Spleen (tissue), 11 donors: ENCODE data around the gene ARMC12. TPM values are rescaled to one million over a fixed set of nuclear protein-coding genes. Genes with fewer than 3 reads are reported as not detected.

Source experiments
- DNase-seq: peaks from one replicate; pipeline ENCODE4 v3.0.0-alpha.2; 2020
- H3K27ac ChIP-seq, 8 donors: fragments of 200-600 bp; sonication (generic) in 7 of 8; 1 replicate in 4 of 8; 2 replicates in 4 of 8; pipeline versions ENCODE4 v1.5.0 to v1.8.0; 2016 to 2021; ENCODE audit warnings: inconsistent platforms in 4 of 8, mild to moderate bottlenecking in 4 of 8, moderate library complexity in 1 of 8
- H3K27me3 ChIP-seq, 7 donors: fragments of 200-600 bp; sonication (generic) in 6 of 7; replicated peaks in 1 of 7; 1 replicate in 4 of 7; 2 replicates in 3 of 7; pipeline versions ENCODE4 v1.5.0 to v1.8.0; 2016 to 2021; ENCODE audit warnings: inconsistent platforms in 3 of 7, mild to moderate bottlenecking in 1 of 7
- H3K36me3 ChIP-seq, 6 donors: fragments of 200-600 bp; sonication (generic) in 5 of 6; 1 replicate in 4 of 6; 2 replicates in 2 of 6; pipeline versions ENCODE4 v1.5.0 to v1.8.0; 2016 to 2021; ENCODE audit warnings: inconsistent platforms in 2 of 6
- H3K4me1 ChIP-seq, 6 donors: fragments of 200-600 bp; sonication (generic) in 5 of 6; 1 replicate in 3 of 6; 2 replicates in 3 of 6; pipeline versions ENCODE4 v1.5.0 to v1.8.0; 2016 to 2021; ENCODE audit warnings: inconsistent platforms in 3 of 6
- H3K4me3 ChIP-seq, 8 donors: fragments of 200-600 bp; sonication (generic) in 7 of 8; 1 replicate in 4 of 8; 2 replicates in 4 of 8; pipeline versions ENCODE4 v1.5.0 to v1.8.0; 2016 to 2021; ENCODE audit warnings: inconsistent platforms in 4 of 8, mild to moderate bottlenecking in 4 of 8, moderate library complexity in 2 of 8
- H3K9me3 ChIP-seq, 8 donors: fragments of 200-600 bp; sonication (generic) in 7 of 8; 1 replicate in 4 of 8; 2 replicates in 4 of 8; pipeline versions ENCODE4 v1.5.0 to v1.8.0; 2016 to 2021; ENCODE audit warnings: inconsistent platforms in 4 of 8
- CTCF ChIP-seq, 11 experiments: fragments of 200-600 bp in 7 of 11; fragments of 450-650 bp in 4 of 11; sonication (generic) in 4 of 11; IDR thresholded peaks in 8 of 11; conservative IDR thresholded peaks in 3 of 11; 1 replicate in 7 of 11; 2 replicates in 4 of 11; pipeline versions ENCODE4 v1.4.0 to v1.8.0; 2016 to 2021; ENCODE audit warnings: antibody characterized with exemption in 11 of 11, inconsistent platforms in 4 of 11, mild to moderate bottlenecking in 1 of 11
- POLR2A ChIP-seq, 3 donors: fragments of 450-650 bp; IDR thresholded peaks; one replicate each; pipeline ENCODE4 v1.5.1; 2017; ENCODE audit warnings: antibody characterized with exemption in 3 of 3, mild to moderate bottlenecking in 1 of 3
- POLR2AphosphoS5 ChIP-seq, 3 donors: sonication (generic); formaldehyde crosslinking; IDR thresholded peaks; one replicate each; pipeline ENCODE4 v1.5.1; 2017; ENCODE audit warnings: antibody characterized with exemption in 3 of 3
- WGBS, 5 donors: extraction: QIAGEN DNeasy Blood & Tissue Kit in 3 of 5; methylation state at CpG; one replicate each; pipeline versions ENCODE4 v1.1.5 to v1.1.7; 2013 to 2018; 5-methylcytosine and 5-hydroxymethylcytosine counted together
- intact Hi-C: fragments of 100-400 bp; cut with DNase I; formaldehyde crosslinking; loops from one replicate; pipeline ENCODE4 v1.15.0; 2023; ENCODE audit warnings: low total_unique reads
- polyA plus RNA-seq, 3 donors: library from polyadenylated mRNA; stranded (reverse); fragments of 200-250 nt; gene quantifications; one replicate each; pipeline ENCODE4 v1.2.1, GENCODE V29; 2013
- total RNA-seq, 7 donors: library from RNA; depleted of rRNA in 3 of 7; stranded (reverse); fragments of >200 nt in 3 of 7; fragmentation: NEBNext Ultra II Directional in 4 of 7; extraction: Animal tissue kit (Norgen Biotek cat#: 25700) in 4 of 7; gene quantifications; one replicate each; pipeline versions ENCODE4 v1.1.0 to v1.2.1, GENCODE V29; 2016 to 2021
- donor health status: healthy with polysubstance abuse.
- donor health status: DM: no; HTN: no; CAD: no; lungs with moderate emphysema.
- donor health status: DM: no; HTN: no; CAD: no.
- donor health status: Bipolar disorder and iron deficiency.
- donor health status: healthy.
- donor health status: DM: no; HTN: no; CAD: no.
- donor health status: DM: yes; HTN: yes; CAD: no.

The ARMC12 gene
- total and polyA plus RNA-seq, 10 donors, result 0.23 to 4.1 (median 1.2) TPM

GRCh38 chr6:35782424-35782823 lies 45.6 kb downstream of the ARMC12 start:
- Histone ChIP-seq H3K27me3 (peaks cover 0 to 31% (median 14%) of the 10 kb centered on the region in 7 donors), H3K4me3 (no peak overlapping the region), H3K36me3 (no peaks in the 10 kb centered on the region), H3K27ac (no peak overlapping the region), H3K4me1 (peaks cover 0 to 7% (median 0%) of the 10 kb centered on the region in 6 donors), H3K9me3 (no peaks in the 10 kb centered on the region)
- no peak for TF ChIP-seq CTCF (IDR thresholded peaks at IDR 0.05 in 8 of 11, conservative IDR thresholded peaks at IDR 0.05 in 3 of 11)
- TF ChIP-seq POLR2A (IDR thresholded peaks at IDR 0.05), result no peak
- no peak for TF ChIP-seq POLR2AphosphoS5 (IDR thresholded peaks at IDR 0.05)
- no peak for DNase-seq
- intact Hi-C loops, result no loop called here
- 75 to 83% (median 82%) methylated on average over 3 of the region's 3 CpGs for WGBS, 5 donors

GRCh38 chr6:35784200-35784599 lies 47.4 kb downstream of the ARMC12 start:
- TF ChIP-seq POLR2AphosphoS5 (IDR thresholded peaks at IDR 0.05), result no peak
- TF ChIP-seq POLR2A (IDR thresholded peaks at IDR 0.05), result no peak
- TF ChIP-seq CTCF (IDR thresholded peaks at IDR 0.05 in 8 of 11, conservative IDR thresholded peaks at IDR 0.05 in 3 of 11), result no peak
- no peak overlapping the region for H3K27ac ChIP-seq
- no peak for DNase-seq
- no peak overlapping the region for H3K4me3 ChIP-seq
- intact Hi-C loops, result no loop called here
- H3K9me3 ChIP-seq, result no peaks in the 10 kb centered on the region
- H3K4me1 ChIP-seq, result peaks cover 0 to 7% (median 0%) of the 10 kb centered on the region in 6 donors
- WGBS, 5 donors, result 79 to 89% (median 83%) methylated on average over 2 of the region's 2 CpGs
- no peaks in the 10 kb centered on the region for H3K36me3 ChIP-seq
- H3K27me3 ChIP-seq, result peaks cover 0 to 48% (median 22%) of the 10 kb centered on the region in 7 donors

GRCh38 chr6:35786272-35786671 lies 49.4 kb downstream of the ARMC12 start:
- peaks cover 0 to 7% (median 0%) of the 10 kb centered on the region in 6 donors for H3K4me1 ChIP-seq
- WGBS, 5 donors, result 63 to 84% (median 68%) methylated on average over 2 of the region's 2 CpGs
- no peaks in the 10 kb centered on the region for H3K36me3 ChIP-seq
- intact Hi-C loops, result no loop called here
- H3K27me3 ChIP-seq, result peaks cover 0 to 63% (median 32%) of the 10 kb centered on the region in 7 donors
- no peaks in the 10 kb centered on the region for H3K9me3 ChIP-seq
- no peak overlapping the region for H3K27ac ChIP-seq
- H3K4me3 ChIP-seq, result no peak overlapping the region
- DNase-seq, result no peak
- no peak for TF ChIP-seq POLR2AphosphoS5 (IDR thresholded peaks at IDR 0.05)
- TF ChIP-seq CTCF (IDR thresholded peaks at IDR 0.05 in 8 of 11, conservative IDR thresholded peaks at IDR 0.05 in 3 of 11), result no peak
- no peak for TF ChIP-seq POLR2A (IDR thresholded peaks at IDR 0.05)

GRCh38 chr6:35786810-35787209 lies 50.0 kb downstream of the ARMC12 start:
- no peak for DNase-seq
- Histone ChIP-seq H3K27ac (no peak overlapping the region), H3K4me1 (peaks cover 0 to 7% (median 0%) of the 10 kb centered on the region in 6 donors), H3K27me3 (peaks cover 0 to 63% (median 32%) of the 10 kb centered on the region in 7 donors), H3K9me3 (no peaks in the 10 kb centered on the region), H3K36me3 (no peaks in the 10 kb centered on the region), H3K4me3 (no peak overlapping the region)
- 32 to 67% (median 50%) methylated on average over 25 of the region's 25 CpGs for WGBS, 5 donors
- intact Hi-C loops, result no loop called here
- TF ChIP-seq POLR2AphosphoS5 (IDR thresholded peaks at IDR 0.05), result no peak
- TF ChIP-seq POLR2A (IDR thresholded peaks at IDR 0.05), result no peak
- TF ChIP-seq CTCF (IDR thresholded peaks at IDR 0.05 in 8 of 11, conservative IDR thresholded peaks at IDR 0.05 in 3 of 11), result no peak
